Keratinocyte (primary cell): ENCODE data around the gene MPPED1. TPM values are rescaled to one million over a fixed set of nuclear protein-coding genes. Genes with fewer than 3 reads are reported as not detected.

Experiments used
- DNase-seq: peaks from one replicate; pipeline ENCODE4 v3.0.0-alpha.2; 2011; ENCODE audit warnings: low read depth, missing footprints, low spot score
- FAIRE-seq: peaks from 2 replicates; lab custom pipeline; 2011; peaks lifted over from hg19 to GRCh38; lab: Jason Lieb, UNC
- H2AFZ ChIP-seq: 2 replicates; pipeline ENCODE4 v1.6.0; 2012; ENCODE audit warnings: low read length, control low read depth, inconsistent platforms; ENCODE audit not compliant: control insufficient read depth
- H3K27ac ChIP-seq: 2 replicates; pipeline ENCODE4 v1.5.1; 2011; ENCODE audit warnings: low read length; ENCODE audit not compliant: control insufficient read depth, insufficient read depth
- H3K27me3 ChIP-seq: 3 replicates; pipeline ENCODE4 v1.6.0; 2011; ENCODE audit warnings: low read length; ENCODE audit not compliant: control insufficient read depth, insufficient read depth; ENCODE audit errors: extremely low read depth
- H3K36me3 ChIP-seq, 2 experiments: 2 replicates in 1 of 2; 3 replicates in 1 of 2; pipeline ENCODE4 v1.5.1; 2011; ENCODE audit warnings: low read length in 2 of 2, mild to moderate bottlenecking in 1 of 2; ENCODE audit not compliant: control insufficient read depth in 2 of 2, insufficient read depth in 2 of 2; ENCODE audit errors: extremely low read depth in 1 of 2
- H3K4me1 ChIP-seq: 3 replicates; pipeline ENCODE4 v1.5.1; 2011; ENCODE audit warnings: low read length; ENCODE audit not compliant: control insufficient read depth, insufficient read depth; ENCODE audit errors: extremely low read depth
- H3K4me2 ChIP-seq: 3 replicates; pipeline ENCODE4 v1.6.0; 2011; ENCODE audit warnings: low read depth, low read length; ENCODE audit not compliant: control insufficient read depth, insufficient read depth; ENCODE audit errors: extremely low read depth
- H3K4me3 ChIP-seq, 3 experiments: fragments of 200-600 bp in 1 of 3; sonication (generic) in 1 of 3; 2 replicates in 2 of 3; 3 replicates in 1 of 3; pipeline ENCODE4 v1.5.1; 2011 to 2016; ENCODE audit warnings: low read length in 3 of 3, mild to moderate bottlenecking in 3 of 3, control low read depth in 2 of 3, inconsistent platforms in 1 of 3, low read depth in 1 of 3, mixed read lengths in 1 of 3, mixed run types in 1 of 3, moderate library complexity in 1 of 3; ENCODE audit not compliant: control insufficient read depth in 2 of 3, insufficient read depth in 2 of 3; ENCODE audit errors: extremely low read depth in 1 of 3
- H3K79me2 ChIP-seq: 2 replicates; pipeline ENCODE4 v1.6.0; 2012; ENCODE audit warnings: low read length; ENCODE audit not compliant: control insufficient read depth, insufficient read depth
- H3K9ac ChIP-seq: 3 replicates; pipeline ENCODE4 v1.6.0; 2011; ENCODE audit warnings: low read length; ENCODE audit not compliant: control insufficient read depth, insufficient read depth; ENCODE audit errors: extremely low read depth
- H3K9me1 ChIP-seq: 3 replicates; pipeline ENCODE4 v1.6.0; 2011; ENCODE audit warnings: low read length; ENCODE audit not compliant: control insufficient read depth, insufficient read depth; ENCODE audit errors: extremely low read depth
- H3K9me3 ChIP-seq: 2 replicates; pipeline ENCODE4 v1.5.1; 2012; ENCODE audit warnings: low read depth, low read length; ENCODE audit not compliant: control insufficient read depth
- H4K20me1 ChIP-seq: 3 replicates; pipeline ENCODE4 v1.6.0; 2011; ENCODE audit warnings: low read length; ENCODE audit not compliant: control insufficient read depth, insufficient read depth; ENCODE audit errors: extremely low read depth
- CTCF ChIP-seq, 3 experiments: IDR thresholded peaks in 1 of 3; conservative IDR thresholded peaks in 1 of 3; optimal IDR thresholded peaks in 1 of 3; 2 replicates in 2 of 3; 3 replicates in 1 of 3; pipeline versions ENCODE3 to v1.5.1; 2011; ENCODE audit warnings: low read length in 3 of 3, mild to moderate bottlenecking in 3 of 3, moderate library complexity in 2 of 3, control low read depth in 1 of 3, inconsistent platforms in 1 of 3; ENCODE audit not compliant: insufficient read depth in 2 of 3; ENCODE audit errors: extremely low read depth in 1 of 3
- EZH2 ChIP-seq: IDR thresholded peaks from one replicate; pipeline ENCODE4 v1.6.1; 2012; ENCODE audit warnings: inconsistent platforms, mild to moderate bottlenecking, low read length, moderate library complexity
- dilution Hi-C: fragments of 300-500 bp; cut with MboI; formaldehyde crosslinking; loops from one replicate; pipeline ENCODE4 v1.7.0; 2020; ENCODE audit warnings: low sequenced_read_pairs; ENCODE audit not compliant: extremely low pct_ligation_motif_present
- polyA plus RNA-seq, 5 experiments: library from polyadenylated mRNA; depleted of rRNA in 3 of 5; stranded (reverse) in 3 of 5; stranded (forward) in 1 of 5; unstranded in 1 of 5; fragments of >200 nt; gene quantifications; 1 replicate in 1 of 5; 2 replicates in 3 of 5; 3 replicates in 1 of 5; pipeline versions ENCODE4 v1.2.1 to v1.2.3, GENCODE V29; 2011 to 2012; ENCODE audit warnings: missing spikeins in 2 of 5, low read depth in 1 of 5, low replicate concordance in 1 of 5

Gene MPPED1
- polyA plus RNA-seq, 1 donor (not counting 4 experiments of a cell fraction or from before 2014, with no cell fraction given), result not detected

- no peak for DNase-seq
- no peaks in the 10 kb centered on the region for H3K36me3 ChIP-seq
- no peak overlapping the region for H3K4me2 ChIP-seq
- H3K9me3 ChIP-seq, result no peaks in the 10 kb centered on the region
- no peak overlapping the region for H3K27ac ChIP-seq
- H3K9ac ChIP-seq, result no peak overlapping the region
- H3K27me3 ChIP-seq, result peaks cover 23% of the 10 kb centered on the region
- dilution Hi-C loops, result no loop called here
- H3K79me2 ChIP-seq, result no peaks in the 10 kb centered on the region
- no peak overlapping the region for H2AFZ ChIP-seq
- no peaks in the 10 kb centered on the region for H3K9me1 ChIP-seq
- no peak overlapping the region for H3K4me3 ChIP-seq
- no peaks in the 10 kb centered on the region for H3K4me1 ChIP-seq
- TF ChIP-seq EZH2, result no peak
- TF ChIP-seq CTCF (optimal IDR thresholded peaks at IDR 0.05 in 1 of 3, IDR thresholded peaks at IDR 0.05 in 1 of 3, conservative IDR thresholded peaks at IDR 0.05 in 1 of 3; ENCODE audit: extremely low read depth in 1 of 3, insufficient read depth in 2 of 3, low read length in 3 of 3), result no peak
- no peak for FAIRE-seq
- H4K20me1 ChIP-seq, result no peaks in the 10 kb centered on the region
Measured at GRCh38 chr22:43390872-43391271, 20.9 kb upstream of the MPPED1 start.

- Histone ChIP-seq H3K27ac (no peak overlapping the region), H3K36me3 (no peaks in the 10 kb centered on the region), H3K27me3 (peaks cover 23% of the 10 kb centered on the region), H3K4me2 (no peak overlapping the region), H3K4me3 (no peak overlapping the region), H3K9me3 (no peaks in the 10 kb centered on the region), H3K9ac (no peak overlapping the region), H2AFZ (no peak overlapping the region), H4K20me1 (no peaks in the 10 kb centered on the region), H3K79me2 (no peaks in the 10 kb centered on the region), H3K9me1 (no peaks in the 10 kb centered on the region), H3K4me1 (no peaks in the 10 kb centered on the region)
- TF ChIP-seq CTCF (optimal IDR thresholded peaks at IDR 0.05 in 1 of 3, IDR thresholded peaks at IDR 0.05 in 1 of 3, conservative IDR thresholded peaks at IDR 0.05 in 1 of 3; ENCODE audit: extremely low read depth in 1 of 3, insufficient read depth in 2 of 3, low read length in 3 of 3) (no peak), EZH2 (no peak)
- DNase-seq (no peak), FAIRE-seq (no peak)
- dilution Hi-C loops, result no loop called here
Measured at GRCh38 chr22:43391306-43391705, 20.5 kb upstream of the MPPED1 start.
